HG03045 (cell line): ENCODE results near the gene RBSN.
A peak's percentile ranks its signal among the peaks of the same experiment; 100 is the strongest.

Source experiments
- ATAC-seq: cut with Tn5 transposase; IDR thresholded peaks from one replicate; pipeline ENCODE4 v1.9.1; 2021; ENCODE audit warnings: mild to moderate bottlenecking, moderate library complexity; ENCODE audit not compliant: unreplicated experiment

The RBSN gene

DNA sequence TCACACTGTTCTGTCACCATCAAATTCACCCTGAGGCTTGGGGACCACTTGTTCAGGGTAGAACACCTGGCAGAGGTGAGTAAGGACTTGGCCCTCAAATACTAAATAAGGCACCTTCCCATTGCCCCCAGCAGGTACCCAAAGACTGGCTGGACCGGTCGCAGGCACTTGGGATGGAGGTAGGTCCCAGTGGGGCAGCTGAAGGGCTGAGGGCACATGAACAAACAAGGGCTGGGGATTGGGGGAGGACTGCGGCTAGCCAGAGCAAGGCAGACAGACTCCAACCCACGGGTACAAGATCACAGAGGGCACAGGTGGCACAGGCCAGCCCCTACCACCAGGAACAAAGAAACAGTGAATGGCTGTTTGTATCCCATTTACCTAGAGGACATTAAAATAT is 35.7 kb downstream of the RBSN start:
- ATAC-seq: no peak

DNA sequence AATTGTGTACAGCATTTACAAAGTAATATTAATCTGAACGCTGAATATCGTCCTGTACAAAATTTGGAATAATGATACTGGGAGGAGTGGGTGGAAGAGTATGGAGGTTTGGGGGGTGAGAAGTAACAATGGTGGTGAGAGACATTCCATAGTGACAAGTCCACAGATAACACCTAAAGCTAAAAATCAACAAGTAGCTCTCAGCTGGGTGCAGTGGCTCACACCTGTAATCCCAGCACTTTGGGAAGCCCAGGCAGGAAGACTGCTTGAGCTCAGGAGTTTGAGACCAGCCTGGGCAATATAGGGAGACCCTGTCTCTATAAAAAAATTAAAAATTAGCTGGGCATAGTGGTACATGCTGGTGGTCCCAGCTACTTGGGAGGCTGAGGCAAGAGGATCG is 38.9 kb downstream of the RBSN start:
- no peak for ATAC-seq

DNA sequence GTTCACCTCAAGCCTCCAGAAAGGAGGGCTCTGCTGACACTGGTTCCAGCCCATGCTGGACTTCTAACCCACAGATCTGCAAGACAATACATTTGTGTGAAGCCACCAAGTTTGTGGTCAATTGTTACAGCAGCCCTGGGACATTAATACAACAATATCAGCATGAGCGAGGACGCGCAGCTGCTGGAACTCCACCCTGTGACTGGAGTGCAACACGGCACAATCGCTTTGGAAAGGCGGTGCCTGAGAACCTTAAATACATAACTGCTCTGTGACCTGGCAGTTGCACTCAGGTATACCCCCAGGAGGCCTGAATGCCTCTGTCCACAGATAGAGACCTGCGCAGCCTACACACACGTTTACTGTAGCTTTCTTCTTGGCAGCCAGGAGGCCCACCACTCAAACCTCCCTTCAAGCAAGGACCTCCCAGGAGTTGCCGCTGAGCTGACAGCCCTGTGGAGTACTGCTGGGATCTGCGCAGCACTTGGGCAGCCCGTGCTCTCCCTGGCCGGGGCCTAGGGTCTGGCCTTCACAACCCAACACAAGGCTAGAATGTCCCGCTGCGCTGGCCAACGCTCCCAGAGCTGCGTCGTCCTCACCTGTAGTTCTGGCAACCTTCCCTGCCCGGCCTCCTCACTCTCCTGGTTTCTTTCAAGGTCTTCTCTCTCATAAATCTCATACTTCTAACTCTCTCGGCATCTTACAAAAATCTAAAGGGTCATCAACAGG is 42.1 kb downstream of the RBSN start:
- ATAC-seq: no peak

DNA sequence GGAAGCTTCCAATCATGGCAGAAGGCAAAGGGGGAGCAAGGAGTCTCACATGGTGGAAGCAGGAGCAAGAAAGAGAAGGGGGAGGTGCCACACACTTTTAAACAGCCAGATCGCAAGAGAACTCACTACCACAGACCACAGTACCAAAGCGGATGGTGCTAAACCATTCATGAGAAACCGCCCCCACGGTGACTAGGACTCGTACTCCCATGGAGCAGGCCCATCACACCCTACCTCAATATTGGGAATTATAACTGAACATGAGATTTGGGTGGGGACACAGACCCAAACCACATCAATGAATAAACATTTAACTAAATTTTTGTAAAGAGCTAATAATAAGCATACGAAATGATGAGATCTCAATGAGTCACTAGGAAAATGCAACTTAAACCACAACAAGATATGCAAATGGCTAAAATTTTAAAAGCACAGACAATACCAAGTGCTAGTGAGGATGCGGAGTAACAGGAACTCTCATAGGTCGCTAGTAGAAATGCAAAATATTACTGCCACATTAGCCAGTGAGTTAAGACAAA is 43.9 kb downstream of the RBSN start:
- peak; percentile 51 for ATAC-seq

DNA sequence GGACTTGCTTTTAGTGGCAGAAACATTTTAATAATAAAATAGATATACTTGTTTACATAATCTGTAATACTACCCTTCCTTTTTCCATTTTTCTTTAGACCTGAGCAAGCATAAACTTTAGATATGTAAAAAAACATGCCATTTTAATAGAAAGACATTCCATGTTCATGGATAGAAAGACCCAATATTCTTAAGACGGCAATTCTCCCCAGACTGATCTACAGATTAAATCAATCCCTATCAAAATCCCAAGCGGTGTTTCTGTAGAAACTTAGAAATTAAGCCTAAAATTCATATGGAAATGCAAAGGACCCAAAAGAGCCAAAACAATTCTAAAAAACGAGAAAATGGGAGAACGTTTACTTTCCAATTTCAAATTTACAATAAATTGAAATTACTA is 45.4 kb downstream of the RBSN start:
- ATAC-seq: no peak

DNA sequence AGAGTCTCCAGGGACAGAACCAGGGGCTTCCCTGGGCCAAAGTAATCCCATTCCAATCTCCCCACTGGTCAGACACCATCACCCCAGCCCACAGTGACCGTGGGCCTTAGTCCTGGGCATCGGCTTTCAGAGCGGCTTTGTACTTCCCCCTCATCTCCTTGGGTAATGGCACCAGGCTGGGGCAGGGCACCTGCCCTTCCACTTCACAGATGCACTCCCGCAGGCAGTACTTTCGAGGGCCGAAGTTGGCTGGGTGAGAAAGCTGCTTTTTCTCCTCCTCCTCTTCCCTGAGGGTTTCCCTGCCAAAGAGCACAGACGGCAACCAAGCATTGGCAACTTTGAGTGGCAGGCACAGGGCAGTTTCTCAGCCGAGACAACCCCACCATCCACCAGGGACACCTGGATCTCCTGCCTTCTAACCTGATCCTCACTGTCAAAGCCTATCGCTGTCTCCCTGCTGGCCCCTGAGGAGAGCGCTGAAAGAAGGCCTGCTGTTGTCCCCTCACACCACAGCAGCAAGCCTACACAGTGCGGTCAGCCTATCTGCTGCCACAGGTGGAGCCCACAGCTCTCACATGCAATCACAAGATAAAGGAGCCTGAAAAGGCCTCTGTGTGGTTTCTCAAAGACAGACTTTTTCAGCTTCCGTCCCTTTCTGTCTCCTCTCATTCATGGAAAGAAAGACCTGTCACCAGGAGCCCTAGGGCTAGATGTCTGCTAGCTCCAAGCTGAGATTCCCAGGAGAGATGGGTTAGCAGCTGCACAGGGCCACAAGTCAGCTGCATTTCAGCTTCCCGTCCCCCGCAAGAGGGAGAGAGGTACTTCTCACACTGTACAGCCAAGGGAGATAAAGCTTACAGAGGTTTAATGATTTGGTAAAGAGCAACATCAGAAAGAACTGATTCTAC is 46.4 kb downstream of the RBSN start:
- no peak for ATAC-seq

DNA sequence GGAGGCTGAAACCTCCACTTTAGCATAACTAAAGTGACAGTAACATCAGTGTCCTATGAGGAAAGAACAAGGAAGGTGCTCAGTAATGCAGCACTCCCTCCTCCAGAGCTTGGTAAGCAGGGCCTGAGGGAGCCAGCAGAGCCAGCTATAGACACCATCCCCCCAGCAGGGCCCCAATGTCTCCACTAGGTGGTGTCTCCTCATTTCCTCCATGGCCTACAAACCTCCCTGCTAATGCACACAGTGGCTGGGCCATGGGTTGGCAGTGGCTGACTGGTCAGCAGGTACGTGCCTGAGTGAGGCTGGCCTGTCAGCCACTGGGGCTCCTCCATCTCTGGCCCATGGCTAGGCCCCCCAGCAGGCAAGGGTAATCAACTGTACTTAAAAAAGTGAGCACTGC is 47.4 kb downstream of the RBSN start:
- peak; percentile 57 for ATAC-seq

DNA sequence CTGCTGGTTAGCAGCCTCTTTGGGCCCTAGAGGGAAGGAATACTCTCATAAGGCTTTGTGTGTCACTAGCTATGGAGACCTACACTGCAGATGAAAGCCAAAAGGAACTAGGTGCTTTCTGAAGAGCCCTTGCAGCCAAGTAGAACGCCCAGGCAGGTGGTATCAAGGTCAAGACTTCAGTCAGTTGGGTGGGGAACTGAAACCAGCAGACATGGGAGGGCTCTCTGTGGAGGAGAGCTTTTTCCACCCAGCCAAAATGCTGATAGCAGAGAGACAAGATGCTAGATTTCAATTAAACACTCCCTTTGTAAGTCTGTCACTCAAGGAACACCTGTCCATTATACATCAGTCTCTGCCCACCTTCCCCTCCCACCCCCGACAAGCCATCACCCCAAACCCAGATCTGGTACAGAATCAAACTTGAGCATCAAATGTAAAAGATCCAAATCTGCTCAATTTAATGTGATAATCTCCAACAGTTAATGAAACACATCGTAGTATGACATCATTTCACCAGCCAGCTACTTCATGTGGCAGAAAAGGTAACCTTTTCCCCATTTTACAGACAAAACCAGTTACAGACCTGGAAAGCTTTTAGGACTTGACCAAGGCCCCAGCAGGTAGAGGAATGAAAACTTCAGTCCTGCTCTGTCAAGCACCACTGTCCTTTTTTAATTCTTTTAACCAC is 48.4 kb downstream of the RBSN start:
- ATAC-seq: peak; percentile 58

DNA sequence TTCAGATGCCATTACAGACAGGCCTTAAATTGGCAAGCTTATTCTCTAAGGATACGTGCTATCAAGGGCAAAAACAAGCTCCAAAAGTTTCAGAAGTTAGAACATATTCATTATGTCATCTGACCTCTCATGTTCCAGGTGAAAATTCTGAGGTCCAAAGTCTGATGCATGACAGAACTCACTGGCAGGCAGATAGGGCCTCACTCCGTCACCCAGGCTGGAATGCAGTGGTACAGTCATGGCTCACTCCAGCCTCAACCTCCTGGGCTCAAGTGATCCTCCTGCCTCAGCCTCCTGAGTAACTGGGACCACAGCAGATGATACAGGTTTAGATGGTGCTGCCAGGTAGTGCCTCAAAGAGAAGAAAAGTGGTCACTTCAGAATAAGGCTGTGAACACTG is 49.4 kb downstream of the RBSN start:
- no peak for ATAC-seq

DNA sequence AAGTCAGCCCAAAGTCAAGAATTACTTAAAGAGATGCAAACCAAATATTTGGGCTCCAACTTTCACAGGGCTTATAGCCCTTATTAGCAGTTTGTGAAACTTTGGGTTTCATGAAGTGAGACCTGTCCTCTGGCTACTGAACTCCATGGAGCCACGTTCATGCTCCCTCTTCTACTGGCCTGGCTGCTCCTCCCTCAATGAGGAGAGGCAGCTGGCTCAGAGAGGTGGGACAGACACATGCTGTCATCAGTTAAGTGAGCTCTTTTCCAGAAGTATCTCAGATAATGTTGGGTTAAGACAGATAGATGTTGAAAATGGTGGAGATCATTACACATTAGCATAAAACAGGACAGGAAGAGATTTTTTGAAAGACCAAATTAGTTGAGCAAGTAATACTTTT is 53.3 kb downstream of the RBSN start:
- ATAC-seq: no peak

DNA sequence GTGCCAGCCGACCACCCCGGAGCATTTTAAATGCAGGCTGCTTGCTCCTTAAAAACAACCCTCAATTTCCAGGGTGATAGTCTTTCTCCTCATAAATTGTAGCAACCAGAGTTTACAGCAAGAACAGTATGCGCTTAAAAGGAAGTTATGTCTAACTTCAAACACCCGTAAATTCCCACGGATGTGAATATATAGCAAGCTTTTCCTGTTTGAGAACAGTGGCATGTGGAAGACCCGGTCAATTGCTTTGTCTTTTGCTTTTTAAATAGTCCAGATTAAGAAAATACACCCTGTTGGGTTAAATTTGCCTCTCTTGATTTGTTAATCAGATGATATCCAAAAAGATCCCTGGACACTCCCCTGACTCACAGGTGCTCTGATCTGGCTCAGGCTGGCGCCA is 54.6 kb downstream of the RBSN start:
- ATAC-seq: no peak

DNA sequence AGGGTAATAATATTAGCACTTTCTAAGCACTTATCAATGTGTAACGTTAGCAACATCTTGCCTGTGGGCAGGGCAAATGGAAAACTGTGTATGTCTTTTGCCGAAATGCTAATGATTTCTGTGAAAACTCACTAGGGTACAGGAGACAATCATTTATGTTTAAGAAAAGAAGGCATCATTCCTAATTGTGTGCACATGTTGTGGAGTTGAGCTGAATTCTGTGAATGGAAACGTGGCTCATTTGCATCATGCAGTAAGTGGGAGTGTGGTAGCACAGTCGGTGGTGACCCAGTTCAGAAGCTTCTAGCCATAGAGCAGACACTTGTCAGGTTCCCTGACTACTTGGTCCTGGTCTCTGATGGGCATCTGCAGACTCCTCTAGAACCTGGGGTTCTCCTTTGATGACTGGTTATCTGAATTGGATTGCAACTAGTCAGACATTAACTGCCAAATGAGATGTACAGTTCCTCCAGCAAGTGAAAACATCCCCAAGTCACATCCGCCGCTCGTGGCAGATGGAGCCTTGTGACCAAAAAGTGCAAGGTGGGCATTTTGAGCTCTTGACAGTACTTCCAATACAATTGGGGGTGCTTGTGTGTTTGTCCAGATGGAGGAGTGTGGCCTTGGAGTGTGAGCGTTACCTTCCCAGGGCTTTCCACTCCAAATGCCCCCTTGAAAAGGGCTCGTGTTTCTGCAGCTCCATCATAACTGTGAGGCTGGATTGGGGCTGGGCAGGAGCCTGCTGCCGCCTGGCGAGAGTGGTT is 55.4 kb downstream of the RBSN start:
- no peak for ATAC-seq

DNA sequence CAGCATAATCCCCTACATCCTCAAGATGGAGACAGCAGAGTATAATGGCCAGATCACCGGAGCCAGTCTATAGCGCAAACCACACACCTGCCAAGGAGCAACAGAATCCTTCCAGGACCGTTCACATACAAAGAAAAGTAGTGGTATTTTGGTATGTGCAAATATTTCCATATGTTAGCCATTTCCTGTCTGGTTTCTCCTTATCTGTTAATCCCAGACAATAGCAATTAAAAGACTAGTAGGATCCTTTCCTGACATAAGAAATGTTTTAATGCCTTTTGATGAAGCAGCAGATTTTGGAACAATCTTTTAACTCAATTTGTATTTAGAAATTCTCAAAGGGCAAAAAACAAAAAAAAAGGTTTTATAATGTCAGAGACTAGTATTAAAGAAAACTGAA is 56.0 kb downstream of the RBSN start:
- ATAC-seq: no peak

DNA sequence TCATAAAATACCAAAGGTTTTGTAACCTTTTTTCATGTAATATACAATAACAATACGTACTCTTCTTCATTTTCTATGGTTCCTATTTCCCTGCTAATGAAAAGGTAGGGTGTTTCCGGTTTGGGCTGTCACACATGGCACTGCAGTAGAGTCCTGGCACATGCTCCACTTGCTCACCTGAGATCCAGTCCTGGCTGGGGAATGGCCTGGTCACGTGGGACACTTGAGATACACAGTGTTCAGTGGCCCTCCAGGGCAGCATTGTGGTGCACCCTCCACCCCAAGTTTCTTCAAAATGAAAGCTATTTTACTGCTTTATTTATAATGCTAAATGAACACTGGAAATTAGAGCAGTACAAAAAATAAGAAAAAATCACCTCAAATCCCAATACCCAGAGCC is 57.0 kb downstream of the RBSN start:
- no peak for ATAC-seq

DNA sequence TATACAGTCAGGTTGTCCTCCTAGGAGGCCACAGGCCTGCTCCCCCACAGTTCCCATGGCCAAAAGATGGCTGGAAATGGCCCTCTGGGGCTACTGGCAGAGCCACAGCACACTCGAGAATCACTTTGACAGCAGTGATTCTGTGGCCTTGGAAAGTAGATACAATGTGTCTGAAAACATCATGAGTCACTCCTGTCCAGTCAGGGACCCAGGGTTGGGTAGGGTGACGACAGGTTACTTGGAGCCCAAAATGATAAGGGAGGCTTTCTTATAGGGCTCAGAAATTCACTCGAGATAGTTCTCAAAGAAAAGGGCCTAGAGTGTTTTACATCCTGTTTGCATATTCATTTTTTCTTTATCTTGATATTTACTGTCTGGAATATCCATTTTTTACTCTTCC is 58.1 kb downstream of the RBSN start:
- ATAC-seq: no peak

DNA sequence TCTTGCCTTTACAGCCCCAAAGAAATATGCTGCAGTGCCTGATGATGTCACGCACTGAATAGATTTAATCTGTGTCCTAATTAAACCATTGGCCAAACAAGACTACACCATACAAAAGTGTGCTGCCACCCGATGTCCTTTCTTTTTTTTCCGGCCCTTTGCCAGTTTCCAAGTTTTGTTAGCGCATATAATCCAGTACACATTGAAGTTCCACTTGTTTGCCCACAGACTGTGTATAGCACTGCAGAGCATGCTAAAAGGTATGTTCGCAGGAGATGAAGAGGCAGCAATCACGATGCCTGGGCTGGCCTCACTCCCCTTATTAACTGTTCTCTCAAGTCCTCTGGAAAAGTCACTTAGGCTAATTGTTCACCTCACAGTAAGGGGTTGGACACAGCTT is 60.6 kb downstream of the RBSN start:
- no peak for ATAC-seq

DNA sequence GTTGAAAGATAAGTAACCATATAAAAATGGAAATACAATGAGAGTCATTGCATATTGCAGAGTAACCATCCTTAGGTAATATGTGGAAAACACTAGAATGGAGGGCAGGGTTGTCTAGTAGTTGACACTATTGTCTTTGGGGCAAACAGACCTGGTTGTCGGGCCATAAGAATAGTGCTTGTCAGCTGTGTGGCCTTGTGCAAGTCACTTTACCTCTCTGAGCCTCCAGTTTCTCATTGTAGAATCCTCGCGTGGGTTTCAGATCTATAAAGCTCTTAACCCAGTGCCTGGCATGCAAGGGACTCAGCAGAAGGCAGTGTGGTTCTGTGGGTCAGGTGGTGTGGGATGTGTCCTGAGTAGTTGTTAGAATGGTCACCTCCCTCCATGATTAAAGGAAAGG is 65.8 kb downstream of the RBSN start:
- no peak for ATAC-seq

DNA sequence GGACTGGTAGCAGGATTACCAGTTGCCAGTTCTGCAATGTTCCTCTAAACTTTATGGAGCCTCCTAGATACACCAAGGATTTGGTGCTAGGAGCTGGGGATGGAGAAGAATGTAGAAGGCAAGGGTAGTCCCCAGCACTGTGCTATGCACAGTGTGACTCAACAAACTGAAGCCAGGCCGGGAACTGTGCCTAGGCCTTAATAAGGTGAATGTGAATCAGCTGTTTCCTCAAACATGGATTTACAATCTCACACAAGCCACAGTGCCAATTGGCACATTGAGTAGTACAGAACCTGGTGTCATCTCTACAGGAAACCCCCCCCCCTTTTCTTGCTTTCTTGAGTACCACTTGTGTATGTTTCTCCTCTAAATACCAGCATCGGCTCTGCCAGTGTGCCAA is 66.3 kb downstream of the RBSN start:
- ATAC-seq: no peak

DNA sequence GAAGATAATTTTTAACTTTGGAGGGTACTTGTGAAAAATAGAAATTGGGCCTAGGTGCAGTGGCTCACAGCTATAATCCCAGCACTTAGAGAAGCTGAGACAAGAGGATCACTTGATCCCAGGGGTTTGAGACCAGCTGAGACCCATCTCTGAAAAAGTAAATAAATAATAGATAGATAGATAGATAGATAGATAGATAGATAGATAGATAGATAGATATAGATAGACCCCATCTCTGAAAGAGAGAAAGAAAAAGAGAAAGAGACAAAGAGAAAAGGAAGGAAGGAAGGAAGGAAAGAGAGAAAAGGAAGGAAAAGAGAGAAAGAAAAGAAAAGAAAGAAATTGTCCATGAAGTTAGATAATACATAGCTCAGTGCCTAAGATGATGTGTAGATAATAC is 69.3 kb downstream of the RBSN start:
- ATAC-seq: no peak

DNA sequence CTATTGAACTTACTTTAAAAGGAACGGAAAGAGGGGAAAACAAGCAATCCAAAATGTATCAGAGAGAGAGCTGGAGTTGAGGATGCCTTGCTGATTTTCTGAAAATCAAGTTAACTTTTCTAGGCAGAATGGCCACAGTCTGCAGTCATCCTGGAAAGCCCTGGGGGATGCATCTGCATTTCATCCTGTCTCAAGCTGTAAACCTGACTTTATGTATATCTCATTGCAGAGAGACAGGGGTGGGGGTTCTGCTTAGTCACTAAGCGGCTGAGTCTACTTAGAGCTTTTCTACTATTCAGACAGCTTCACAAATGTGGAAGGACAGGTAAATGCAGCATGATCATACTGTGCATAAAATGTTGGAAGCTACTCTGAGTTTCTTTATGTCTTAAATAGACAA is 75.2 kb downstream of the RBSN start:
- no peak for ATAC-seq

DNA sequence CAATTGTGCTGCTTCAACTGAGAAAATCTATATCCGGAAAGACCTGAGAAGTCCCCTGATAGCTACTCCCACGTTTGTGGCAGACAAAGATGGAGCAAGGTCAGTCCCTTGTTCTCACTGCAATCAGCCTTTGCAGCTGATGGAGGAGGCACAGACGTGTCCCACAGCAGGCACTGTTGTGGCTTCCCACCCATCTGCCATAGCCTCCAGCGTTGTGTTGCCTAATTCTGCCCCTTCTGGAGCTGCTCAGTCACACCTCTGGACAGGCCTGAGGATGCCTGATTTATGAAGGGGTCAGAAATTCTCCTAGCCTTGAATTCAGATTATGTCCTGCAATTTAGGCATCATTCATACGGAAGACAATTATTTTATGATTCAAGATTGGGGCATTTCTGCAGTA is 75.7 kb downstream of the RBSN start:
- ATAC-seq: no peak
